ENCODE measurements around the gene ARHGAP15.

ARHGAP15 gene

GRCh38 chr2:143169105-143169504 lies 39.9 kb downstream of the ARHGAP15 start:
- DNase-seq (ENCODE audit: low read depth in 2 of 2, low spot score in 1 of 2) = no peak

- DNase-seq (ENCODE audit: low read depth in 2 of 2, low spot score in 1 of 2) = no peak
Observed at GRCh38 chr2:143171817-143172216, 42.6 kb downstream of the ARHGAP15 start.

- no peak for DNase-seq (ENCODE audit: low read depth in 2 of 2, low spot score in 1 of 2)
Observed at GRCh38 chr2:143175438-143175837, 46.2 kb downstream of the ARHGAP15 start.

GRCh38 chr2:143176606-143177005 lies 47.4 kb downstream of the ARHGAP15 start:
- no peak for DNase-seq (ENCODE audit: low read depth in 2 of 2, low spot score in 1 of 2)

- no peak for DNase-seq (ENCODE audit: low read depth in 2 of 2, low spot score in 1 of 2)
Observed at GRCh38 chr2:143177096-143177786, 48.0 kb downstream of the ARHGAP15 start.

- no peak for DNase-seq (ENCODE audit: low read depth in 2 of 2, low spot score in 1 of 2)
Observed at GRCh38 chr2:143181494-143181893, 52.3 kb downstream of the ARHGAP15 start.

GRCh38 chr2:143182649-143183048 lies 53.4 kb downstream of the ARHGAP15 start:
- DNase-seq (ENCODE audit: low read depth in 2 of 2, low spot score in 1 of 2) = no peak

GRCh38 chr2:143183804-143184463 lies 54.7 kb downstream of the ARHGAP15 start:
- DNase-seq (ENCODE audit: low read depth in 2 of 2, low spot score in 1 of 2) = no peak

GRCh38 chr2:143186876-143187275 lies 57.7 kb downstream of the ARHGAP15 start:
- DNase-seq (ENCODE audit: low read depth in 2 of 2, low spot score in 1 of 2) = no peak

- no peak for DNase-seq (ENCODE audit: low read depth in 2 of 2, low spot score in 1 of 2)
Observed at GRCh38 chr2:143190431-143190830, 61.2 kb downstream of the ARHGAP15 start.

- no peak for DNase-seq (ENCODE audit: low read depth in 2 of 2, low spot score in 1 of 2)
Observed at GRCh38 chr2:143192106-143192505, 62.9 kb downstream of the ARHGAP15 start.

GRCh38 chr2:143192716-143193115 lies 63.5 kb downstream of the ARHGAP15 start:
- DNase-seq (ENCODE audit: low read depth in 2 of 2, low spot score in 1 of 2) = no peak

GRCh38 chr2:143193121-143193520 lies 63.9 kb downstream of the ARHGAP15 start:
- no peak for DNase-seq (ENCODE audit: low read depth in 2 of 2, low spot score in 1 of 2)

- DNase-seq (ENCODE audit: low read depth in 2 of 2, low spot score in 1 of 2) = no peak
Observed at GRCh38 chr2:143195511-143195910, 66.3 kb downstream of the ARHGAP15 start.

- no peak for DNase-seq (ENCODE audit: low read depth in 2 of 2, low spot score in 1 of 2)
Observed at GRCh38 chr2:143204062-143204461, 74.8 kb downstream of the ARHGAP15 start.

- no peak for DNase-seq (ENCODE audit: low read depth in 2 of 2, low spot score in 1 of 2)
Observed at GRCh38 chr2:143205106-143205764, 76.0 kb downstream of the ARHGAP15 start.

- no peak for DNase-seq (ENCODE audit: low read depth in 2 of 2, low spot score in 1 of 2)
Observed at GRCh38 chr2:143209570-143210445, 80.6 kb downstream of the ARHGAP15 start.

GRCh38 chr2:143210446-143210819 lies 81.2 kb downstream of the ARHGAP15 start:
- no peak for DNase-seq (ENCODE audit: low read depth in 2 of 2, low spot score in 1 of 2)

- no peak for DNase-seq (ENCODE audit: low read depth in 2 of 2, low spot score in 1 of 2)
Observed at GRCh38 chr2:143217512-143218115, 88.4 kb downstream of the ARHGAP15 start.

GRCh38 chr2:143218621-143219020 lies 89.4 kb downstream of the ARHGAP15 start:
- DNase-seq (ENCODE audit: low read depth in 2 of 2, low spot score in 1 of 2) = no peak

- DNase-seq (ENCODE audit: low read depth in 2 of 2, low spot score in 1 of 2) = no peak
Observed at GRCh38 chr2:143219266-143219665, 90.0 kb downstream of the ARHGAP15 start.

Data from stimulated activated CD8-positive, alpha-beta memory T cell treated with anti-CD3 and anti-CD28 coated beads, Interleukin-4, amount 100 ng/mL, for 4 hours (primary cell).